Right forelimb (tissue), 1 donor: ENCODE results near the gene ZER1.
"Not testable (repeated sequence)": the region's sequence is repeated elsewhere in the genome, so short reads cannot be mapped to it uniquely, and the experiment has no call there.

Source experiments
- DNase-seq: peaks from one replicate; pipeline ENCODE4 v3.0.0-alpha.2; 2018

The ZER1 gene

DNA sequence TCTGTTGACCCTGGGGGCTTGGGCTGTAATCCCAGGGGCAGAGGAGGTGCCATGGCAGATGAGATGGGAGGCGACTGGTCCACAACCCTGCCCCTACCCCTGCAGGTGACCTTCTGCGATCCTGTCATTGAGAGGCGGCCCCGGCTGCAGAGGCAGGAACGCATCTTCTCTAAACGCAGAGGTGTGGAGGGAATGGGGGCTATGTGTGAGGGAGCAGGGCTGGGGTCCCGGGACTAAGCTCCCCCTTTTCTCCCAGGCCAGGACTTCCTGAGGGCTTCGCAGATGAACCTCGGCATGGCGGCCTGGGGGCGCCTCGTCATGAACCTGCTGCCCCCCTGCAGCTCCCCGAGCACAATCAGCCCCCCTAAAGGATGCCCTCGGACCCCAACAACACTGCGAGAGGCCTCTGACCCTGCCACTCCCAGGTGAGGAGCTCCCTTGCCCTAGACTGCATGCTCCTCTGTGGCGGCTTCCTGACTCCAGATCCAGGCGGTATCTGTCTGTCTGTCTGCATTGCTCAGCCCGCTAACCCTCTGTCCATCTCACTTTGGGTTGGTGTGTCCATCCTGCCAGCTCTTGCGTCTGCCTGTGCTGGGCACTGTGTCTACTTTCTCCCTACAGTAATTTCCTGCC is 57.7 kb downstream of the ZER1 start:
- DNase-seq = no peak

- no peak for DNase-seq
Measured at GRCh38 chr9:128713411-128713780, 58.3 kb downstream of the ZER1 start.

- no peak for DNase-seq
Measured at GRCh38 chr9:128712451-128713410, 59.0 kb downstream of the ZER1 start.

- no peak for DNase-seq
Measured at GRCh38 chr9:128707446-128707845, 64.3 kb downstream of the ZER1 start.

- DNase-seq = no peak
Measured at GRCh38 chr9:128706671-128707381, 64.9 kb downstream of the ZER1 start.

- no peak for DNase-seq
Measured at GRCh38 chr9:128706045-128706444, 65.7 kb downstream of the ZER1 start.

DNA sequence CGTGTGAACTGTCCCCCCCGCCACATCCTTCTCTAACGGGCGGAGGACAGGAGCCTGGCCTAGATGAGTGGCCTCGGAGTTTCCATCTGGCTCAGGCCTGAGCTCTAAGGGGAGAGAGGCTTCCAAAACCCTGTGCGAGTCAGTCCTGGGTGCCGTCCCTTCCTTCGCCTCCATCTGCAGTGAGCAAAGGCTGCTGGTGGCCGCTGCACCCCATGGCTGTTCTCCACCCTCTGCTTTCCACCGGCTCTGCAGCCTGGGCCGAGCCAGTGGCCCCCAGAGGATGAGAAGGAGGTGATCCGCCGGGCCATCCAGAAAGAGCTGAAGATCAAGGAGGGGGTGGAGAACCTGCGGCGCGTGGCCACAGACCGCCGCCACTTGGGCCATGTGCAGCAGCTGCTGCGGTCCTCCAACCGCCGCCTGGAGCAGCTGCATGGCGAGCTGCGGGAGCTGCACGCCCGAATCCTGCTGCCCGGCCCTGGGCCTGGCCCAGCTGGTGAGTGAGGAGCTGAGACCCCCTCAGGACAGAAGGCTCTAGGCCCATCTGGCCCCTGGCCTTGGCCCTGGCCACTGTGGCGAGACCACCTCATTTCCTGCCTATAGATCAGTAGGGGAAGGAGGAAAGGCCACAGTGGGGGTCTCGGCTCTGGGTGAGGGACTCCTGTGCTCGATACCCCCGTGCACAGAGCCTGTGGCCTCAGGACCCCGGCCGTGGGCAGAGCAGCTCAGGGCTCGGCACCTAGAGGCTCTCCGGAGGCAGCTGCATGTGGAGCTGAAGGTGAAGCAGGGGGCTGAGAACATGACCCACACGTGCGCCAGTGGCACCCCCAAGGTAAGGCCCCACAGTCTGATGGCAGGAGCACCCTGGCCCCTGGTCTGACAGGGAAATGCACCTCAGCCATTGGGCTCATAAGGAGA is 66.4 kb downstream of the ZER1 start:
- DNase-seq = no peak

GRCh38 chr9:128704356-128704670 is 67.4 kb downstream of the ZER1 start:
- no peak for DNase-seq

DNA sequence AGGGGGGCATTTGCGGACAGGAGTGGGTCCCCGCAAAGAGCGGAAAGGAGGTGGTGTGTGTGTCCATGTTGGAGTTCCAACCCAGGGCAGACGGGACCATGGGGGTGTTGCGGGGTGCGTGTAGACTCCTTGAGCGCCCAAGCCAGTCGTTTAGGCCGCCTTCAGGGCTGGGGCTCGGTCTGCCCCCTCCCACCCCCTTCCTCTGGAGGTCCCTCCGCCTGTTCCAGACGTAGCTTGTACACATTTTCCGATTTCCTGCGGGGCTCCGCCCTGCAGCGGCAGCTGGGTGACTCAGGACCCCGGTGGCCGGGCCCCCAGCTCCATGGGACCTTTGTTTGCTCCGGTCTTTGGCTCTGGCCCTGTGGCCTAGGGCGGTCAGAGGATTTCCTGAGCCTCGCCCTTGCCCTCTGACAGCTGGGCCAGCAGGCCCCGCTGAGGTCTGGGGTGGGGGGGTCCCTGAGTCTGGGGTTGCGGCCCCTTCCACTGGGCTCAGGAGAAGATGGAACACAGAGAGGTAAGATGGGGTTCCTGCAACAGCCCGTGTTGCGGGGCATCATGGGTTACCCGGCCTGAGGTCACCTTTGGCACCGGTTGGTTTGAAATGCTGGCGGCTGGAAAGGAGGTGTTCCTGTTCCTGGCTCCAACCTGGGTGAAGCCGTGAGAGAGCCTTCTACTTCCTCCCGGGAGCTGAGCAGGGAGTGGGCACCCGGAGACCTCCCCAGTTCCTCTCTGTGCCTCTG is 67.9 kb downstream of the ZER1 start:
- DNase-seq = no peak

DNA sequence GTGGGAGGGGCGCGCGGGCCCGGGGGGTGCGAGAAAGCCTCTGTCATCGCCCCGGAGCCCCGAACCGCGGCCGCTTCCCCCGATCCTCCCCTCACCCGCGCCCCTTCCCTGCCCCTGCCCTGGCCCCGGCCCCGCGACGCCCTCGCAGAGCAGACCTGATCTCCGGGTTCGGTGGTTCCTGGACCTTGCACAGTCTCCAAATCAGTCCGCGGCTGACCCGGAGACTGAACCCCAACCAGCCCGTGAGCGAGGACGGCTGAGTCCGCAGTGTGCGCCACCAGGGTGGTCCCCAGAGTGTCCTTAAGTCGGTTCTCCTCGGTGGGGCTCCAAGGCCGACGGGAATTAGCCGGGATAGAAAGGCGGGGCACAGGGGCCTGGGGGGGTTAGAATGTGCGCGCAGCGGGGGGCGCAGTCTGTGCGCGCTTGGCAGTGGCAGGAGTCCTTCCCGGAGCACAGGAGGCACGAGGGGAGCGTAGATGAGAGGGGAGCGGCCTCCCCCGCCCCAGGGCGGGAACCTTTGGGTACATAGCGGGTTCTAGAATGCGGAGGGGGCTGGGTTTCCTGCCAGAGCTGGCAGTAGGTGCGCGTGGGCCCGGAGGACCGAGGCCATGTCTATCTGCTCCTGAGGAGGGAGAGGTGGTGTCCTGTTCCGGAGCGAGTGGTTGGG is 68.6 kb downstream of the ZER1 start:
- DNase-seq = no peak

- DNase-seq = peak; percentile 92
Measured at GRCh38 chr9:128702445-128702948, 69.2 kb downstream of the ZER1 start, which contains the start of gene PKN3. Gene PKN3, plus strand, starts transcription at chr9:128702503. Its CDS starts 413 bp downstream, at chr9:128702916.

DNA sequence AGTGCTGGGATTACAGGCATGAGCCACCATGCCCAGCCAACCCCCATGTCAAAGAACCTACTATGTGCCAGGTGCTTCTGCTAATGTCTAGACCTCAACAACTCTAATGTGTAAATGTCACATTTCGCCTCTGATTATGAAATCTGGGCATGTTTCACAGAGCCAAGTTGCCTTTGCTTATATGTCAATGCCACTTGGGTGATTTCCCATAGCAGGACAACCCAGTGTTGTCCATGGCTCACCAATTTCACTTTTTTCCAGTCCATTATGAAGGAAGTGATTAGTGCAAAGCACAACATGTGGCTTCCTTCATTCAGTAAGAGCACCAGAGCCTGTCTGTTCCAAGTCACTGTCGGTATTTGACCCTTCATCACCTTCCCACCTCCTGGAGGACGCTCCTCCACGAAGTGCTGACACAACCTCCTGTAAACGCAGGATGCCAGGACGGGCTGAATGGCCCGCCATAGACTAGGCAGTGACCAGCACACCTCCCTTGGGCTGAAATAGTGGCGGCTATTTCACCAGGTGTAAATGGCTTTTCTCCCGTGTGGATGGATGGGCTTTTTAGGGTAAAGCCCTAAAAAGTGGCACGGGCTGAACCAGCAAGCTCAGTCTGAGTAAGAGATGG is 70.4 kb downstream of the ZER1 start:
- no peak for DNase-seq

- DNase-seq = not testable (repeated sequence)
Measured at GRCh38 chr9:128699096-128699795, 72.5 kb downstream of the ZER1 start.

GRCh38 chr9:128696923-128697707 is 74.6 kb downstream of the ZER1 start:
- DNase-seq = no peak

- DNase-seq = no peak
Measured at GRCh38 chr9:128694344-128694743, 77.4 kb downstream of the ZER1 start.

GRCh38 chr9:128693738-128694137 is 78.0 kb downstream of the ZER1 start:
- not testable (repeated sequence) for DNase-seq

DNA sequence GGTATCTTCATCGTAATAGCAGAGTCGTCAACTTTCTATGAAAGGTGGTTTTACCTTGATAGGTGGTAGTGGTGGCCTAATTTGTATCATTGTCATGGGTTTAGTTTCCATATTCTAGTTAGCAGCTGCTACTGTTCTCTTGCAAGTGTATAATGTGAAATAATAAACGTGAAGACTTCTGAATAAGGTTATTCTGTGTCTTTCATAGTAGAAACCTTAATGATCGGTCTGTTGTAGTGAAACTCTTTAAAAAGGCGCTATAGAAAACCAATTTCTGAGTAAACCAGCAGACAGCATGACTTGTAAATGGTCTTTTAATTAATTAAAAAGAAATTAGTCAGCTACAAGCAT is 81.1 kb downstream of the ZER1 start:
- DNase-seq = no peak

- peak; percentile 70 for DNase-seq
Measured at GRCh38 chr9:128689820-128690683, 81.7 kb downstream of the ZER1 start.
